ENCODE data around the gene SEMA3E.
"Not testable (repeated sequence)": the region's sequence is repeated elsewhere in the genome, so short reads cannot be mapped to it uniquely, and the experiment has no call there.

DNA sequence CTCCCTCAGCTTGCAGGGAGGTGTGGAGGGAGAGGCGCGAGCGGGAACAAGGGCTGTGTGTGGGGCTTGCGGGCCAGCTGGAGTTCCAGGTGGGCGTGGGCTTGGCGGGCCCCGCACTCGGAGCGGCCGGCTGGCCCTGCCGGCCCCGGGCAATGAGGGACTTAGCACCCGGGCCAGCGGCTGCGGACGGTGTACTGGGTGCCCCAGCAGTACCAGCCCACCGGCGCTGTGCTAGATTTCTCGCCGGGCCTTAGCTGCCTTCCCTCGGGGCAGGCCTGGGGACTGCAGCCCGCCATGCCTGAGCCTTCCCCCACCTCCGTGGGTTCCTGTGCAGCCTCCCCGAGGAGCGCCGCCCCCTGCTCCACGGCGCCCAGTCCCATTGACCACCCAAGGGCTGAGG, 24.4 kb upstream of the SEMA3E start:
- TF ChIP-seq, protein P1, sequence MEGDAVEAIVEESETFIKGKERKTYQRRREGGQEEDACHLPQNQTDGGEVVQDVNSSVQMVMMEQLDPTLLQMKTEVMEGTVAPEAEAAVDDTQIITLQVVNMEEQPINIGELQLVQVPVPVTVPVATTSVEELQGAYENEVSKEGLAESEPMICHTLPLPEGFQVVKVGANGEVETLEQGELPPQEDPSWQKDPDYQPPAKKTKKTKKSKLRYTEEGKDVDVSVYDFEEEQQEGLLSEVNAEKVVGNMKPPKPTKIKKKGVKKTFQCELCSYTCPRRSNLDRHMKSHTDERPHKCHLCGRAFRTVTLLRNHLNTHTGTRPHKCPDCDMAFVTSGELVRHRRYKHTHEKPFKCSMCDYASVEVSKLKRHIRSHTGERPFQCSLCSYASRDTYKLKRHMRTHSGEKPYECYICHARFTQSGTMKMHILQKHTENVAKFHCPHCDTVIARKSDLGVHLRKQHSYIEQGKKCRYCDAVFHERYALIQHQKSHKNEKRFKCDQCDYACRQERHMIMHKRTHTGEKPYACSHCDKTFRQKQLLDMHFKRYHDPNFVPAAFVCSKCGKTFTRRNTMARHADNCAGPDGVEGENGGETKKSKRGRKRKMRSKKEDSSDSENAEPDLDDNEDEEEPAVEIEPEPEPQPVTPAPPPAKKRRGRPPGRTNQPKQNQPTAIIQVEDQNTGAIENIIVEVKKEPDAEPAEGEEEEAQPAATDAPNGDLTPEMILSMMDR (IDR thresholded peaks at IDR 0.05; ENCODE audit: insufficient read depth, low read length), result not testable (repeated sequence)
- TF ChIP-seq, protein P2, sequence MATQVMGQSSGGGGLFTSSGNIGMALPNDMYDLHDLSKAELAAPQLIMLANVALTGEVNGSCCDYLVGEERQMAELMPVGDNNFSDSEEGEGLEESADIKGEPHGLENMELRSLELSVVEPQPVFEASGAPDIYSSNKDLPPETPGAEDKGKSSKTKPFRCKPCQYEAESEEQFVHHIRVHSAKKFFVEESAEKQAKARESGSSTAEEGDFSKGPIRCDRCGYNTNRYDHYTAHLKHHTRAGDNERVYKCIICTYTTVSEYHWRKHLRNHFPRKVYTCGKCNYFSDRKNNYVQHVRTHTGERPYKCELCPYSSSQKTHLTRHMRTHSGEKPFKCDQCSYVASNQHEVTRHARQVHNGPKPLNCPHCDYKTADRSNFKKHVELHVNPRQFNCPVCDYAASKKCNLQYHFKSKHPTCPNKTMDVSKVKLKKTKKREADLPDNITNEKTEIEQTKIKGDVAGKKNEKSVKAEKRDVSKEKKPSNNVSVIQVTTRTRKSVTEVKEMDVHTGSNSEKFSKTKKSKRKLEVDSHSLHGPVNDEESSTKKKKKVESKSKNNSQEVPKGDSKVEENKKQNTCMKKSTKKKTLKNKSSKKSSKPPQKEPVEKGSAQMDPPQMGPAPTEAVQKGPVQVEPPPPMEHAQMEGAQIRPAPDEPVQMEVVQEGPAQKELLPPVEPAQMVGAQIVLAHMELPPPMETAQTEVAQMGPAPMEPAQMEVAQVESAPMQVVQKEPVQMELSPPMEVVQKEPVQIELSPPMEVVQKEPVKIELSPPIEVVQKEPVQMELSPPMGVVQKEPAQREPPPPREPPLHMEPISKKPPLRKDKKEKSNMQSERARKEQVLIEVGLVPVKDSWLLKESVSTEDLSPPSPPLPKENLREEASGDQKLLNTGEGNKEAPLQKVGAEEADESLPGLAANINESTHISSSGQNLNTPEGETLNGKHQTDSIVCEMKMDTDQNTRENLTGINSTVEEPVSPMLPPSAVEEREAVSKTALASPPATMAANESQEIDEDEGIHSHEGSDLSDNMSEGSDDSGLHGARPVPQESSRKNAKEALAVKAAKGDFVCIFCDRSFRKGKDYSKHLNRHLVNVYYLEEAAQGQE (IDR thresholded peaks at IDR 0.05; ENCODE audit: insufficient replicate concordance, low read depth), result not testable (repeated sequence)
